Measurements from ENCODE around the gene CDH10. TPM values are rescaled to one million over a fixed set of nuclear protein-coding genes. Genes with fewer than 3 reads are reported as not detected.

Gene CDH10
- total RNA-seq, 1 donor from 2014 or later, result not detected

DNA sequence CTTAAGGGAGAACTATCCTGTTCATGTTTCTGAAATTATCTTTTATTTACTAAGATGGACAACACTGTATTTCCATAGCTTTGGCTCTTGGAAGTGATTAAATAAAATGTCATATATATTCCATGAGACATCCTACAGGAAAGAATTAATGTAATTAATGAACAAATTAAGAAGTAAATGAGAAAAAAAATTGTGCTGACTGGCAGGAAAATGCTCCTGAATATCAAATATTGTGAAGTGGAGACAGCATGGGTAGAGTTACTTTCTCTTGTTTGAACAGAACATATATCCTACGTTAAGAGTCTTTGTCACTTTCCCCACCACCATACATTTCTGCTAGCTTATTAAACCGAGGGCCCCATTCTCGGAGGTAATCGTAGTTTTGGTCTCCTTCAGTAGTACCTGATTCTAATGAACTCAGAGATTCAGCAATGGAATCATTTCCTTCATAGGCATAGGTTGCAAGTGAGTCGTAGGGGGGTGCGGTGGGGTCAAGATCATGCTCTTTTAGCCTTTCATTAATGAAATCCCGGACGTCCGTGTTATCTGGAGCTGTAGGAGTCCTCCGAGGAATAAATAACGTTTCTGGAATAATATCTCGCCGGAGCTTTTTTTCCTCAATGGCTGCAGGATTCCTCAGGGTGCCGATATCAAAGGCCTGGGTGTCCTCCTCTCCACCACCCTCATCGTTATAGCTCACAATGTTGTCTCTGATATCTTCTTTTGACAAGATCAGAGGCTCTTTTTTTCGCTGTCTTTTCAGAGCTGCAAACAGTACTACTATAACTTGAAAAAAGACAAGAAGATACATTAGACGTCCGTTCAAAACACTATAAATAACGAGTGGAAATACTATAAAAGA, 157.2 kb downstream of the CDH10 start:
- DNase-seq (ENCODE audit: low read depth in 2 of 2), result no peak

DNA sequence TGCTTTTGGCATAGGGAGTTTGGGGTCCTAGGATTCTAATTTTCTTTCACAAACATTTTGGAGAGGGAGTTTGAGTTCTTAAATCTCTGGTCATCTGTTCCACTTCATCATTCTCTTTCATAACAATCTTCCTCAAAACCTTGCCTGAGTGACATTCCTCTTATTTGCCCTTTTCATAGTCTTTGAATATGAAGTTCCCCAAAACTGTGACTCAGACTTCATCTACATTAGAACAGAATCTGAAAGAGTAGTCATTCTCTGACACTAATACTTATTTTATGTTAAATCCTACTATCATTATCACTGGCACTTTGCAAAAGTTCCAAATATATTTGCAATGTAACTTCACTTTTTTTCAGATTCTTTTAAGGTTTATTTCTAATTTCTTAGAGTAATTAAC, 163.8 kb downstream of the CDH10 start:
- DNase-seq (ENCODE audit: low read depth in 2 of 2), result no peak

DNA sequence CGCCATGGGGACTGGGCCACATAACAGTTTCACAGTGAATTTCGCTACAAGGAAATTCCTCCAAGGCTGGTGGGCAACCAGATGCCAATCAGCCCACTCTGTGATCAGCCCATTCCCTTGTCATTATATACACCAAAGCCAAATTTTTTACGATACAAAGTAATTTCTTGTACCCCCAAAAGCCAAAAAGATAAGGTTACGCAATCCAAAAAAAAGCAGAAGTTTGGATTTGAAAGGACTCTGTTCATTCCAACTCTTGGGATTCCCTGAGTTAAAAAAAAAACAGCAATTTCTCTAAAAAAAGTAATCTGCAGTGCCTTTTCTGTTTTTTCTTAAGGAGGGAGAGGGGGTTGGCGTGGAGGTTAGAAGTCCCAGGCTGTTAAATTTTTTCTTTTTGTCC, 166.8 kb downstream of the CDH10 start:
- no peak for DNase-seq (ENCODE audit: low read depth in 2 of 2)

DNA sequence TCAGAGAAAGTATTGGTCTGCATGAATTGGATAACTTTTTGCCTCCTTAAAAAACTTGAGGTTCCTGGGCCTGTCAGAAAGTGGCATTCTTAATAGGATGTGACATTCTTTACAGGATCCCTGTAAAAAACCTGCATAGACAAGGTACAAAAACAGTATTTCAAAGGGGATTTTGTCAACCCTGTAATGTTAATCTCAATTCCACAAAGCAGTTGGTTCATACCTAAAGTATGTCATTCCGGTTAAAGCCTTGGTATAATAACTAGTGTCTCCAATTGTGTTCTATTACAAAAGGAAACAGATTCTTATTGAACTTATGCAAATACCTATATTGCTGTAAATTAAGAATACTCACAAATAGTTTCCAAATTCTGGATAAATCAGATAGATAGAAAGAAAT, 169.7 kb downstream of the CDH10 start:
- no peak for DNase-seq (ENCODE audit: low read depth in 2 of 2)

DNA sequence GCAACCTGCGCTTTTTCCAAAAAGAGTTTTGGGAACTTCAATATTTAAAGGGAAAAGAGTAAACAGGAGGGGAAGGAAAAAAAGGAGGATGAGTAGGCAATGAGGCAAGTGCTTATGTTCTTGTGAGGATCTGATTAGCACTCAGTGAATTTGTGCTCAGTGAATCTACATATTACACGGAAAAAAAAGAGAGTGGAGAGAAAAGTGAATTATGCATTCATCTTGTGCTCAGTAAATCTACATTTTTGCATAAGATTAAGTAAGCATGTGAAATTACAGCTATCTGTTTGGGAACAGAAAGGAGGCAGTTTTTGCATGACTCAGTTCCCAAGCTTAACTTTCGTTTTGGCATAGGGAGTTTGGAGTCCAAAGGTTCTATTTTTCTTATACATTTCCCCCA, 170.1 kb downstream of the CDH10 start:
- DNase-seq (ENCODE audit: low read depth in 2 of 2), result no peak

DNA sequence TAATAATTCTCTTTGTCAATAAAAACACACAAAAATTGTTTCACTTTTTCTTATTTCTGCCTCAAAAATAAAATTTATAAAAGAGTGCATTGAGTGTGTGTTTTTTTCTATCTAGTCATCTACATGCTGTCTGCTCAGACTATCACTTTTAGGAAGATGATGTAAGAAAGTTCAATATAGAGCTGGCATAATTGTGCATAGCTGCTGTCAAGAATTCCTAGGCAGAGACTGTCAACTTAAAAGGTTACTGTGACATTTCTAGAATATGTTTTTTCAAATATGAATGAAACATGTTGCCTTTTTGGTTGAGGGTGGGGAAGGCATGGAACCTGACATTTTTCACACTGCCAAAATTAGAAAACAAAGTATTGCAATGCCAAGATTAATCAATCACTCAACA, 172.3 kb downstream of the CDH10 start:
- no peak for DNase-seq (ENCODE audit: low read depth in 2 of 2)

DNA sequence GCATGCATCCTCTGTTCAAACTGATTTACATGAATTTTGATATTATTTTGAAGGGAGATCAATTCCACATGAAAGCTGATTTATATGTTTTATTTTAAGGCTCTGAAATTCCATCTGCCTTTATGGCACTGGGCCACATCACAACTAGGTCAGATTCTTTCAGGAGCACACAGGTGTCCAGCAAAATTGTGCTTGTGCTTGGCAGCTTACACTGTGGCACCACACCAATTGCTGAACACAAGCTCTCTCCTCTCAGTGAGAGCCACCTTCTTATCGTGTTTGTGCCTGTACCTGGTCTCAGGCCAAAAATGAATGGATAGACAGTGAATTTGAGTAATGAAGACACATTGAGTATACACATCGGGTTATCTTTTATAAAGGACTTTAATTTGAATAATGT, 200.4 kb downstream of the CDH10 start:
- no peak for DNase-seq (ENCODE audit: low read depth in 2 of 2)

DNA sequence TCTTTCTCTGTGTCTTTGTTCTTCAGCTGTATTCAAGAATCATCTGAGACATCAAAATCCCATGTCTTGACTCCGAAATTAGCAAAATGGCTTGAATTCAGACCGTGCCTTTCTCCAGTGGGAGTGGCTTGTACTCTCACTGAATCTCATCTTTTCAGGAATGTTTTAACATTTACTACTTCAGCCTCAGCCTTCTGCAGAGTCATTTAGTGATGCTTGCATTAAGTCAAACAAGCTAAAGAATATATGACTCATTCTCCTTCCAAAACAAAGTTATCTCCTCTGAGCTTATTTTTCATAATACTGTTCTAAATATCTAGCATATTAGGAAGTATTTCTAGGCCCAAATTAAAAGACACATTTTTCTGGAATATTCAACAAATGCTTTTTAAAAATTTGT, 205.3 kb downstream of the CDH10 start:
- DNase-seq (ENCODE audit: low read depth in 2 of 2), result no peak

All from lung microvascular endothelial cell (primary cell).